ENCODE measurements around the gene DHDDS. TPM values are rescaled to one million over a fixed set of nuclear protein-coding genes. Genes with fewer than 3 reads are reported as not detected.

The DHDDS gene
- total RNA-seq, 1 experiment from 2014 or later, result 56.7 TPM

DNA sequence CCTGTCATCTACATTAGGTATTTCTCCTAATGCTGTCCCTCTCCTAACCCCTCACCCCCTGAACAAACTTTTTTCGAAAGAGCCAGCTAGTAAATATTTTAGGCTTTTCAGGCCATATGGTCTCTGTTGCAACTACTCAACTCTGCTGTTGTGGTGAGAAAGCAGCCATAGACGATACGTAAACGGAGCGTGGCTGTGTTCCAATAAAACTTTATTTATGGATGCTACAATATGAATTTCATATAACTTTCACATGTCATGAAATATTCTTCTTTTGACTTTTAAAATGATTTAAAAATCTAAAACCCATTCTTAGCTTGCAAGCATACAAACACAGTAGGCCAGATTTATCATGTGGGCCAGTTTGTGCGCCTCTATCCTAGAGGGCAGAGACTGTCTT lies 86.2 kb downstream of the DHDDS start:
- in situ Hi-C loops (cut with HindIII; ENCODE audit: low pct_unique_long_range_greater_than_20kb, low sequenced_read_pairs) (no loop called here), intact Hi-C loops (cut with micrococcal nuclease; ENCODE audit: unreplicated experiment) (no loop called here)
- no peaks in the 10 kb centered on the region for H3K27me3 ChIP-seq (ENCODE audit: control insufficient read depth, insufficient read depth, low read length)
- no peaks in the 10 kb centered on the region for H3K4me1 ChIP-seq (ENCODE audit: control insufficient read depth, insufficient read depth, low read length)
- BruUV-seq (replicated peaks), result no TSS peak
- H3K9me3 ChIP-seq (ENCODE audit: control insufficient read depth, insufficient read depth, low read depth, low read length), result no peaks in the 10 kb centered on the region
- no peak overlapping the region for H3K27ac ChIP-seq (ENCODE audit: low read length)
- ChIA-PET CTCF (interaction anchor here (0.6 kb wide), 1 partner anchor 82 kb away, joined by 3 read pairs; no protein-coding TSS in a partner anchor), POLR2A (interaction anchor here (1.0 kb wide), 1 partner anchor 18 kb away, joined by 15 read pairs; no protein-coding TSS in a partner anchor)
- TF ChIP-seq REST (IDR thresholded peaks at IDR 0.05; ENCODE audit: insufficient read depth in 1 of 2, low read depth in 2 of 2, low read length in 1 of 2) (no peak), POLR2AphosphoS5 (IDR thresholded peaks at IDR 0.05; ENCODE audit: low read depth, low read length) (no peak), TCF7L2 (IDR thresholded peaks at IDR 0.05; ENCODE audit: low read depth, low read length) (no peak), SIN3A (IDR thresholded peaks at IDR 0.05; ENCODE audit: borderline replicate concordance, insufficient read depth, low read depth, low read length) (no peak)
- TF ChIP-seq, protein P1, sequence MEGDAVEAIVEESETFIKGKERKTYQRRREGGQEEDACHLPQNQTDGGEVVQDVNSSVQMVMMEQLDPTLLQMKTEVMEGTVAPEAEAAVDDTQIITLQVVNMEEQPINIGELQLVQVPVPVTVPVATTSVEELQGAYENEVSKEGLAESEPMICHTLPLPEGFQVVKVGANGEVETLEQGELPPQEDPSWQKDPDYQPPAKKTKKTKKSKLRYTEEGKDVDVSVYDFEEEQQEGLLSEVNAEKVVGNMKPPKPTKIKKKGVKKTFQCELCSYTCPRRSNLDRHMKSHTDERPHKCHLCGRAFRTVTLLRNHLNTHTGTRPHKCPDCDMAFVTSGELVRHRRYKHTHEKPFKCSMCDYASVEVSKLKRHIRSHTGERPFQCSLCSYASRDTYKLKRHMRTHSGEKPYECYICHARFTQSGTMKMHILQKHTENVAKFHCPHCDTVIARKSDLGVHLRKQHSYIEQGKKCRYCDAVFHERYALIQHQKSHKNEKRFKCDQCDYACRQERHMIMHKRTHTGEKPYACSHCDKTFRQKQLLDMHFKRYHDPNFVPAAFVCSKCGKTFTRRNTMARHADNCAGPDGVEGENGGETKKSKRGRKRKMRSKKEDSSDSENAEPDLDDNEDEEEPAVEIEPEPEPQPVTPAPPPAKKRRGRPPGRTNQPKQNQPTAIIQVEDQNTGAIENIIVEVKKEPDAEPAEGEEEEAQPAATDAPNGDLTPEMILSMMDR (IDR thresholded peaks at IDR 0.05), result no peak
- no peaks in the 10 kb centered on the region for H3K36me3 ChIP-seq (ENCODE audit: control insufficient read depth, insufficient read depth, low read length)
- H3K4me3 ChIP-seq (ENCODE audit: low read depth in 2 of 2, low read length in 2 of 2), result no peak overlapping the region
- ATAC-seq (no peak), DNase-seq (ENCODE audit: low read depth, low spot score) (no peak)

GRCh38 chr1:26520339-26520738 lies 88.2 kb downstream of the DHDDS start:
- POLR2A ChIA-PET, result no interaction called here

More at GRCh38 chr1:26520339-26520738, 88.2 kb downstream of the DHDDS start:
- Histone ChIP-seq H3K36me3 (ENCODE audit: control insufficient read depth, insufficient read depth, low read length) (no peaks in the 10 kb centered on the region), H3K4me3 (ENCODE audit: low read depth in 2 of 2, low read length in 2 of 2) (no peak overlapping the region), H3K4me1 (ENCODE audit: control insufficient read depth, insufficient read depth, low read length) (no peaks in the 10 kb centered on the region), H3K27ac (ENCODE audit: low read length) (no peak overlapping the region), H3K9me3 (ENCODE audit: control insufficient read depth, insufficient read depth, low read depth, low read length) (no peaks in the 10 kb centered on the region), H3K27me3 (ENCODE audit: control insufficient read depth, insufficient read depth, low read length) (no peaks in the 10 kb centered on the region)
- intact Hi-C loops (cut with micrococcal nuclease; ENCODE audit: unreplicated experiment), result no loop called here
- ATAC-seq (no peak), DNase-seq (ENCODE audit: low read depth, low spot score) (no peak)
- CTCF ChIA-PET, result no interaction called here
- in situ Hi-C loops (cut with HindIII; ENCODE audit: low pct_unique_long_range_greater_than_20kb, low sequenced_read_pairs), result no loop called here
- BruUV-seq (replicated peaks), result no TSS peak
- TF ChIP-seq, protein P1 (IDR thresholded peaks at IDR 0.05), result no peak
- TF ChIP-seq POLR2AphosphoS5 (IDR thresholded peaks at IDR 0.05; ENCODE audit: low read depth, low read length), result no peak

Other genes with a start within 250 kb of the DHDDS start
- gene CATSPER4, start 241.7 kb upstream of the DHDDS start, total RNA-seq (2021; ENCODE audit: unreplicated experiment), result not detected
- 51.8 TPM for gene CEP85, start 198.1 kb upstream of the DHDDS start, total RNA-seq (2021; ENCODE audit: unreplicated experiment)
- gene SH3BGRL3, start 152.2 kb upstream of the DHDDS start, total RNA-seq (2021; ENCODE audit: unreplicated experiment), result 193 TPM
- gene UBXN11, start 125.7 kb upstream of the DHDDS start, total RNA-seq (2021; ENCODE audit: unreplicated experiment), result 23.7 TPM
- gene CD52, start 114.4 kb upstream of the DHDDS start, total RNA-seq (2021; ENCODE audit: unreplicated experiment), result 1.6 TPM
- gene CRYBG2, start 78.2 kb upstream of the DHDDS start, total RNA-seq (2021; ENCODE audit: unreplicated experiment), result 0.64 TPM
- not detected for gene ZNF683, start 59.6 kb upstream of the DHDDS start, total RNA-seq (2021; ENCODE audit: unreplicated experiment)
- 0.64 TPM for gene LIN28A, start 21.5 kb upstream of the DHDDS start, total RNA-seq (2021; ENCODE audit: unreplicated experiment)
- gene HMGN2, start 40.1 kb downstream of the DHDDS start, total RNA-seq (2021; ENCODE audit: unreplicated experiment), result 496 TPM
- 44.0 TPM for gene RPS6KA1, start 97.4 kb downstream of the DHDDS start, total RNA-seq (2021; ENCODE audit: unreplicated experiment)